GM21526 (cell line): ENCODE data around the gene MMRN1.

Experiments used
- ATAC-seq: cut with Tn5 transposase; IDR thresholded peaks from one replicate; pipeline ENCODE4 v1.9.1; 2021; ENCODE audit warnings: moderate library complexity; ENCODE audit not compliant: unreplicated experiment, low FRiP score

Gene MMRN1

GRCh38 chr4:89894649-89895550, at the start of gene MMRN1:
MMRN1 (plus strand) TSS chr4:89894854; CDS start chr4:89894972, 118 bp downstream.
- ATAC-seq, result peak; percentile 81

GRCh38 chr4:89847571-89848325, 46.9 kb upstream of the MMRN1 start:
- ATAC-seq, result no peak

GRCh38 chr4:89855236-89855635, 39.4 kb upstream of the MMRN1 start:
- no peak for ATAC-seq

GRCh38 chr4:89860971-89861370, 33.7 kb upstream of the MMRN1 start:
- ATAC-seq, result no peak

GRCh38 chr4:89863533-89863932, 31.1 kb upstream of the MMRN1 start:
- ATAC-seq, result no peak

- ATAC-seq, result no peak
Measured at GRCh38 chr4:89868276-89868675, 26.4 kb upstream of the MMRN1 start.

- ATAC-seq, result no peak
Measured at GRCh38 chr4:89868999-89869589, 25.6 kb upstream of the MMRN1 start.

GRCh38 chr4:89871211-89871610, 23.4 kb upstream of the MMRN1 start:
- no peak for ATAC-seq

GRCh38 chr4:89876548-89876947, 18.1 kb upstream of the MMRN1 start:
- no peak for ATAC-seq

- ATAC-seq, result no peak
Measured at GRCh38 chr4:89878611-89879010, 16.0 kb upstream of the MMRN1 start.

- no peak for ATAC-seq
Measured at GRCh38 chr4:89879215-89879614, 15.4 kb upstream of the MMRN1 start.

GRCh38 chr4:89889289-89889688, 5.4 kb upstream of the MMRN1 start:
- ATAC-seq, result no peak

GRCh38 chr4:89897867-89898266, 3.2 kb downstream of the MMRN1 start:
- no peak for ATAC-seq

GRCh38 chr4:89898304-89898716, 3.7 kb downstream of the MMRN1 start:
- ATAC-seq, result peak; percentile 59

GRCh38 chr4:89899152-89899551, 4.5 kb downstream of the MMRN1 start:
- ATAC-seq, result no peak

GRCh38 chr4:89899854-89900253, 5.2 kb downstream of the MMRN1 start:
- no peak for ATAC-seq

- ATAC-seq, result peak; percentile 80
Measured at GRCh38 chr4:89901808-89902431, 7.3 kb downstream of the MMRN1 start.

GRCh38 chr4:89904524-89904923, 9.9 kb downstream of the MMRN1 start:
- no peak for ATAC-seq

GRCh38 chr4:89906316-89906715, 11.7 kb downstream of the MMRN1 start:
- ATAC-seq, result no peak

- ATAC-seq, result no peak
Measured at GRCh38 chr4:89906777-89907521, 12.3 kb downstream of the MMRN1 start.
